A673 (cell line): ENCODE results near the gene BACH1.

Experiments
- CTCF ChIP-seq: fragments of 300-800, 200-600 bp; sonication (generic); conservative IDR thresholded peaks from 2 replicates; pipeline ENCODE4 v1.5.1; 2017; ENCODE audit warnings: low read depth, mild to moderate bottlenecking, antibody characterized with exemption, low read length, moderate library complexity, mixed read lengths
- EZH2 ChIP-seq: fragments of 200-600 bp; sonication (generic); IDR thresholded peaks from 2 replicates; pipeline ENCODE4 v1.6.1; 2017; ENCODE audit warnings: borderline replicate concordance, low read depth, mild to moderate bottlenecking, mixed read lengths, antibody characterized with exemption, low read length; ENCODE audit not compliant: poor library complexity, severe bottlenecking

GRCh38 chr21:29256126-29256910 lies 42.4 kb upstream of the BACH1 start:
- no peak for TF ChIP-seq CTCF
- no peak for TF ChIP-seq EZH2
